HepG2 (cell line): ENCODE measurements around the gene ARHGAP25. TPM values are rescaled to one million over a fixed set of nuclear protein-coding genes. Genes with fewer than 3 reads are reported as not detected.
A peak's percentile ranks its signal among the peaks of the same experiment; 100 is the strongest.

Experiments
- ATAC-seq: fragments of 200-7000 bp; cut with Tn5 transposase; 3 replicates; pipeline ENCODE4 v1.9.1; 2020; ENCODE audit warnings: mild to moderate bottlenecking, moderate library complexity
- BruUV-seq: library from RNA; stranded (reverse); fragments of 400-500 nt; replicated peaks from 2 replicates; lab custom pipeline; 2021; lab: Mats Ljungman, UMichigan
- CTCF ChIA-PET: fragments of 300-600 bp; formaldehyde crosslinking; extraction: SDS; loops from one replicate; lab custom pipeline; 2021; ENCODE audit warnings: low total read pairs, inconsistent platforms, low intra/inter-chr PET ratio; lab: Yijun Ruan, JAX
- POLR2A ChIA-PET: fragments of 350-600 bp; sonication (Branson Sonifier 250); formaldehyde crosslinking; loops from one replicate; lab custom pipeline; 2020; ENCODE audit warnings: antibody characterized with exemption, inconsistent platforms; lab: Yijun Ruan, JAX
- DNase-seq: peaks from one replicate; pipeline ENCODE4 v3.0.0-alpha.2; 2015; ENCODE audit warnings: low spot score
- FAIRE-seq: peaks from 3 replicates; lab custom pipeline; 2011; peaks lifted over from hg19 to GRCh38; lab: Jason Lieb, UNC
- H2AFZ ChIP-seq: one replicate; pipeline ENCODE4 v1.6.1; 2011; ENCODE audit warnings: low read length, inconsistent platforms
- H3K27ac ChIP-seq: fragments of 300-600 bp; 3 replicates; pipeline ENCODE4 v1.8.0; 2011; ENCODE audit warnings: mixed run types, mild to moderate bottlenecking, mixed read lengths, low read length, inconsistent platforms; ENCODE audit not compliant: insufficient read depth; ENCODE audit errors: extremely low read length
- H3K27me3 ChIP-seq, 2 experiments: fragments of 200-600 bp in 1 of 2; 2 replicates in 1 of 2; 3 replicates in 1 of 2; pipeline versions ENCODE4 v1.6.0 to v1.8.0; 2011; ENCODE audit warnings: low read length in 2 of 2, mild to moderate bottlenecking in 2 of 2, moderate library complexity in 2 of 2, inconsistent platforms in 1 of 2; ENCODE audit not compliant: insufficient read depth in 2 of 2, control insufficient read depth in 1 of 2
- H3K36me3 ChIP-seq, 2 experiments: fragments of 200-600 bp in 1 of 2; replicated peaks in 1 of 2; 2 replicates in 1 of 2; 3 replicates in 1 of 2; pipeline versions ENCODE4 v1.5.1 to v1.8.0; 2011; ENCODE audit warnings: low read length in 2 of 2, inconsistent platforms in 1 of 2; ENCODE audit not compliant: insufficient read depth in 2 of 2, control insufficient read depth in 1 of 2
- H3K4me1 ChIP-seq: 2 replicates; pipeline ENCODE4 v1.5.1; 2012; ENCODE audit warnings: low read length, inconsistent platforms; ENCODE audit not compliant: insufficient read depth
- H3K4me2 ChIP-seq: 2 replicates; pipeline ENCODE4 v1.6.0; 2011; ENCODE audit warnings: low read depth, low read length, inconsistent platforms
- H3K4me3 ChIP-seq, 3 experiments: fragments of 200-600 bp in 1 of 3; sonication (generic), shearing (Covaris generic) in 1 of 3; replicated peaks in 1 of 3; 2 replicates each; pipeline ENCODE4 v1.5.1; 2011 to 2016; ENCODE audit warnings: low read length in 3 of 3, inconsistent platforms in 2 of 3, low read depth in 2 of 3, mild to moderate bottlenecking in 2 of 3, control low read depth in 1 of 3, mixed read lengths in 1 of 3; ENCODE audit not compliant: insufficient read depth in 1 of 3
- H3K79me2 ChIP-seq: one replicate; pipeline ENCODE4 v1.6.1; 2011; ENCODE audit warnings: low read length, inconsistent platforms; ENCODE audit not compliant: insufficient read depth
- H3K9ac ChIP-seq: 2 replicates; pipeline ENCODE4 v1.6.0; 2011; ENCODE audit warnings: mild to moderate bottlenecking, low read depth, low read length, inconsistent platforms; ENCODE audit not compliant: insufficient read depth
- H3K9me3 ChIP-seq: 2 replicates; pipeline ENCODE4 v1.5.1; 2012; ENCODE audit warnings: mild to moderate bottlenecking, low read length
- H4K20me1 ChIP-seq: 2 replicates; pipeline ENCODE4 v1.6.0; 2011; ENCODE audit warnings: inconsistent platforms, mild to moderate bottlenecking, low read length, moderate library complexity; ENCODE audit not compliant: insufficient read depth
- BCL6 ChIP-seq: IDR thresholded peaks from 2 replicates; pipeline ENCODE4 v1.6.1; 2016; ENCODE audit warnings: missing genetic modification reagents, missing compliant biosample characterization
- BHLHE40 ChIP-seq: IDR thresholded peaks from 2 replicates; pipeline ENCODE4 v1.6.1; 2011; ENCODE audit warnings: low read length, improper control_type of control experiment
- HNF1A ChIP-seq, 2 experiments: sonication (generic) in 1 of 2; formaldehyde crosslinking in 1 of 2; IDR thresholded peaks; 2 replicates each; pipeline versions ENCODE4 v1.4.0 to v1.6.1; 2016 to 2020; ENCODE audit warnings: borderline replicate concordance in 1 of 2, low read depth in 1 of 2, mild to moderate bottlenecking in 1 of 2, missing genetic modification reagents in 1 of 2
- HNF4G ChIP-seq, 2 experiments: sonication (generic) in 1 of 2; formaldehyde crosslinking in 1 of 2; IDR thresholded peaks; 2 replicates each; pipeline versions ENCODE4 v1.4.0 to v1.6.1; 2011 to 2020; ENCODE audit warnings: borderline replicate concordance in 2 of 2, low read depth in 2 of 2, mild to moderate bottlenecking in 2 of 2, low read length in 1 of 2, missing genetic modification reagents in 1 of 2, moderate library complexity in 1 of 2
- HNRNPUL1 ChIP-seq: fragments of 200-400 bp; formaldehyde crosslinking; IDR thresholded peaks from 2 replicates; pipeline ENCODE4 v1.6.1; 2017; ENCODE audit warnings: low read depth, mild to moderate bottlenecking, low read length, moderate library complexity
- REL ChIP-seq: sonication (generic); formaldehyde crosslinking; conservative IDR thresholded peaks from 2 replicates; pipeline ENCODE4 v1.8.0; 2022; ENCODE audit warnings: mild to moderate bottlenecking, missing genetic modification reagents, moderate library complexity
- ZNF180 ChIP-seq: sonication (generic); formaldehyde crosslinking; IDR thresholded peaks from 2 replicates; pipeline ENCODE4 v1.4.0; 2020; ENCODE audit warnings: low read depth, missing genetic modification reagents, borderline replicate concordance
- WGBS: methylation state at CpG from one replicate; pipeline ENCODE4 v1.1.6; 2017; ENCODE audit warnings: low lambda C conversion rate; 5-methylcytosine and 5-hydroxymethylcytosine counted together
- in situ Hi-C: cut with HindIII; loops from 2 replicates; pipeline ENCODE4 v1.10.0; 2017; ENCODE audit warnings: low pct_unique_long_range_greater_than_20kb; ENCODE audit not compliant: extremely low pct_ligation_motif_present
- intact Hi-C: fragments of 100-400 bp; cut with micrococcal nuclease; formaldehyde crosslinking; loops from one replicate; pipeline ENCODE4 v1.10.0; 2022; ENCODE audit not compliant: unreplicated experiment
- polyA plus RNA-seq, 8 experiments: library from polyadenylated mRNA; depleted of rRNA in 3 of 8; stranded (reverse) in 7 of 8; unstranded in 1 of 8; fragments of >200 nt; fragmentation: Illumina TruSeq in 4 of 8; extraction: Trizol in 4 of 8; gene quantifications; 2 replicates each; pipeline versions ENCODE4 v1.2.1 to v1.2.3, GENCODE V29; 2011 to 2016; ENCODE audit warnings: low read depth in 4 of 8, missing spikeins in 1 of 8, mixed read lengths in 1 of 8; ENCODE audit not compliant: insufficient read depth in 1 of 8
- total RNA-seq, 5 experiments: library from RNA; depleted of rRNA; stranded (reverse); fragments of >200 nt; fragmentation: Illumina TruSeq; extraction: Trizol; gene quantifications; 2 replicates each; pipeline ENCODE4 v1.2.3, GENCODE V29; 2016; ENCODE audit warnings: low read depth in 1 of 5
- TF ChIP-seq, protein P1 (sequence below): sonication (generic); formaldehyde crosslinking; IDR thresholded peaks from 2 replicates; pipeline ENCODE4 v1.4.0; 2020; ENCODE audit warnings: missing genetic modification reagents, borderline replicate concordance
- TF ChIP-seq, protein P2 (sequence below): IDR thresholded peaks from 2 replicates; pipeline ENCODE4 v1.6.1; 2016; ENCODE audit warnings: control low read depth
- TF ChIP-seq, protein P3 (sequence below): IDR thresholded peaks from 2 replicates; pipeline ENCODE4 v1.6.1; 2016; ENCODE audit warnings: missing biosample characterization, missing genetic modification reagents, low read depth

Gene ARHGAP25
- total and polyA plus RNA-seq, 2 of the 13 experiments (the other 11 are each of a cell fraction or from before 2014, with no cell fraction given): not detected

DNA sequence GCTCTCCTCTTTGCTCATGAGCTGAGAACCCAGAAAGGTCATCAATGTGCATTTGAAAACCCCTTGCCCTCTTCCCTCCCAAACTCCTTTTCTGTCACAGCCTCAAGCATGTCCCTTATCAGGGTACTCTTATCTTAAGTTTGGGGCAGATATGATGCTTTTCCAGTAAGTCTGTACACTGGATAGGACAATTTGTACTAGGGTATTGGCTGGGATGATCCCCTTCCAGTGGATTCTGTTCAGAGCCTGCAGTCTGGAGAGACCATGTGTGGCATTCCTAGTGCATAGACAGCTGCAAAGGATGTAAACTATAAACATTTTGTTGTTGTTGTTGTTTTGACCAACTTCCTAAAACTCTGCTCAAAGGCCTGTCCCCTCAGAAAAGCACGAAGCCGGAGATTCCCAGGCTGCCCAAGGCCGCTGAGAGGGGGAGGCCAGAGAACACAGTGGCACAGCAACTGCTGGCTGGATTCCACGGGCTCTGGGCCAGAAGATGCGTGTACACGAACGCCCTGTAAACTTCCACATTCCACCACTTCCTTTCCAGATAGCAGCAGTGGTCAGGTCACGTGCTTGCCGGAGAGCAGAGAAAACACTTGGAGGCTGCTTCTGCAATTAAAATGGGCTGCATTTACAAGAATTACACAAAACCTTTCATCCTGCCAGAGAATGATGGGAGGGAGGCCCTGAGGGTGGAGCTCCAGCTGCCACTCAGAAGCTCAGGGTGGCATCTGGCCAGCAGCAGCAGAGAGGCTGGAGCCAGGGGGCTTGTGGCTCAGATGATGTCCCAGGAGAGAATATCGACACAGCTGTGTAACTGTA, 94.5 kb downstream of the ARHGAP25 start:
- Histone ChIP-seq H3K36me3 (no peaks in the 10 kb centered on the region), H3K79me2 (no peaks in the 10 kb centered on the region), H3K27me3 (peaks cover 2 to 20% of the 10 kb centered on the region in 2 experiments; a peak in 2 of 5 replicates), H3K27ac (no peak overlapping the region), H3K9ac (no peak overlapping the region), H2AFZ (no peak overlapping the region), H3K4me3 (no peak overlapping the region; a peak in 1 of 6 replicates), H3K4me2 (peak overlapping the region; percentile 21; the same call in 1 of the 2 replicates), H3K9me3 (no peaks in the 10 kb centered on the region), H3K4me1 (peaks cover 9% of the 10 kb centered on the region; the same call in 1 of the 2 replicates), H4K20me1 (no peaks in the 10 kb centered on the region)
- FAIRE-seq (no peak), DNase-seq (peak; percentile 41), ATAC-seq (peak; percentile 79)
- POLR2A ChIA-PET: no interaction called here
- no TSS peak for BruUV-seq
- intact Hi-C loops (no loop called here), in situ Hi-C loops (no loop called here)
- 1% methylated on average over 10 of the region's 10 CpGs for WGBS
- CTCF ChIA-PET: no interaction called here
- TF ChIP-seq HNF4G (IDR thresholded peaks at IDR 0.05; ENCODE audit: borderline replicate concordance, low read depth, low read length): no peak
- TF ChIP-seq HNF4G (CRISPR knock-in tag; IDR thresholded peaks at IDR 0.05; ENCODE audit: borderline replicate concordance, low read depth): no peak
- TF ChIP-seq BHLHE40: peak; percentile 75
- no peak for TF ChIP-seq REL (CRISPR knock-in tag)
- TF ChIP-seq, protein P1, sequence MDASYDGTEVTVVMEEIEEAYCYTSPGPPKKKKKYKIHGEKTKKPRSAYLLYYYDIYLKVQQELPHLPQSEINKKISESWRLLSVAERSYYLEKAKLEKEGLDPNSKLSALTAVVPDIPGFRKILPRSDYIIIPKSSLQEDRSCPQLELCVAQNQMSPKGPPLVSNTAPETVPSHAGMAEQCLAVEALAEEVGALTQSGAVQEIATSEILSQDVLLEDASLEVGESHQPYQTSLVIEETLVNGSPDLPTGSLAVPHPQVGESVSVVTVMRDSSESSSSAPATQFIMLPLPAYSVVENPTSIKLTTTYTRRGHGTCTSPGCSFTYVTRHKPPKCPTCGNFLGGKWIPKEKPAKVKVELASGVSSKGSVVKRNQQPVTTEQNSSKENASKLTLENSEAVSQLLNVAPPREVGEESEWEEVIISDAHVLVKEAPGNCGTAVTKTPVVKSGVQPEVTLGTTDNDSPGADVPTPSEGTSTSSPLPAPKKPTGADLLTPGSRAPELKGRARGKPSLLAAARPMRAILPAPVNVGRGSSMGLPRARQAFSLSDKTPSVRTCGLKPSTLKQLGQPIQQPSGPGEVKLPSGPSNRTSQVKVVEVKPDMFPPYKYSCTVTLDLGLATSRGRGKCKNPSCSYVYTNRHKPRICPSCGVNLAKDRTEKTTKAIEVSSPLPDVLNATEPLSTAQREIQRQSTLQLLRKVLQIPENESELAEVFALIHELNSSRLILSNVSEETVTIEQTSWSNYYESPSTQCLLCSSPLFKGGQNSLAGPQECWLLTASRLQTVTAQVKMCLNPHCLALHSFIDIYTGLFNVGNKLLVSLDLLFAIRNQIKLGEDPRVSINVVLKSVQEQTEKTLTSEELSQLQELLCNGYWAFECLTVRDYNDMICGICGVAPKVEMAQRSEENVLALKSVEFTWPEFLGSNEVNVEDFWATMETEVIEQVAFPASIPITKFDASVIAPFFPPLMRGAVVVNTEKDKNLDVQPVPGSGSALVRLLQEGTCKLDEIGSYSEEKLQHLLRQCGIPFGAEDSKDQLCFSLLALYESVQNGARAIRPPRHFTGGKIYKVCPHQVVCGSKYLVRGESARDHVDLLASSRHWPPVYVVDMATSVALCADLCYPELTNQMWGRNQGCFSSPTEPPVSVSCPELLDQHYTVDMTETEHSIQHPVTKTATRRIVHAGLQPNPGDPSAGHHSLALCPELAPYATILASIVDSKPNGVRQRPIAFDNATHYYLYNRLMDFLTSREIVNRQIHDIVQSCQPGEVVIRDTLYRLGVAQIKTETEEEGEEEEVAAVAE (CRISPR knock-in tag): no peak
- TF ChIP-seq BCL6 (CRISPR knock-in tag): no peak
- no peak for TF ChIP-seq ZNF180 (CRISPR knock-in tag)
- TF ChIP-seq, protein P2, sequence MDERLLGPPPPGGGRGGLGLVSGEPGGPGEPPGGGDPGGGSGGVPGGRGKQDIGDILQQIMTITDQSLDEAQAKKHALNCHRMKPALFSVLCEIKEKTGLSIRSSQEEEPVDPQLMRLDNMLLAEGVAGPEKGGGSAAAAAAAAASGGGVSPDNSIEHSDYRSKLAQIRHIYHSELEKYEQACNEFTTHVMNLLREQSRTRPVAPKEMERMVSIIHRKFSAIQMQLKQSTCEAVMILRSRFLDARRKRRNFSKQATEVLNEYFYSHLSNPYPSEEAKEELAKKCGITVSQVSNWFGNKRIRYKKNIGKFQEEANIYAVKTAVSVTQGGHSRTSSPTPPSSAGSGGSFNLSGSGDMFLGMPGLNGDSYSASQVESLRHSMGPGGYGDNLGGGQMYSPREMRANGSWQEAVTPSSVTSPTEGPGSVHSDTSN (CRISPR knock-in tag): peak; percentile 49
- TF ChIP-seq, protein P3, sequence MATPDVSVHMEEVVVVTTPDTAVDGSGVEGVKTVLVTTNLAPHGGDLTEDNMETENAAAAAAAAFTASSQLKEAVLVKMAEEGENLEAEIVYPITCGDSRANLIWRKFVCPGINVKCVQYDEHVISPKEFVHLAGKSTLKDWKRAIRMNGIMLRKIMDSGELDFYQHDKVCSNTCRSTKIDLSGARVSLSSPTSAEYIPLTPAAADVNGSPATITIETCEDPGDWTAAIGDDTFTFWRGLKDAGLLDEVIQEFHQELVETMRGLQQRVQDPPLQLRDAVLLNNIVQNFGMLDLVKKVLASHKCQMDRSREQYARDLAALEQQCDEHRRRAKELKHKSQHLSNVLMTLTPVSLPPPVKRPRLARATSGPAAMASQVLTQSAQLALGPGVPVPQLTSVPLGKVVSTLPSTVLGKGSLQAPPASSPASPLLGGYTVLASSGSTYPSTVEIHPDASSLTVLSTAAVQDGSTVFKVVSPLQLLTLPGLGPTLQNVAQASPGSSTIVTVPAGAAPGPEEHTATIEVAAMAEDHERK (CRISPR knock-in tag): no peak
- no peak for TF ChIP-seq HNRNPUL1
- TF ChIP-seq HNF1A (IDR thresholded peaks at IDR 0.05; ENCODE audit: low read depth): no peak
- TF ChIP-seq HNF1A (CRISPR knock-in tag; IDR thresholded peaks at IDR 0.05; ENCODE audit: borderline replicate concordance): no peak
